Left renal cortex interstitium (tissue), 4 donors: ENCODE measurements around the gene KCTD2. TPM values are rescaled to one million over a fixed set of nuclear protein-coding genes. Genes with fewer than 3 reads are reported as not detected.
"Not testable (repeated sequence)": the region's sequence is repeated elsewhere in the genome, so short reads cannot be mapped to it uniquely, and the experiment has no call there.

Experiments
- DNase-seq, 4 donors: peaks; one replicate each; pipeline ENCODE4 v3.0.0-alpha.2; 2013; ENCODE audit warnings: low read depth in 4 of 4, low spot score in 2 of 4, missing footprints in 1 of 4
- polyA plus RNA-seq, 4 donors: library from polyadenylated mRNA; unstranded; fragments of 120-200 nt; gene quantifications; one replicate each; pipeline ENCODE4 v1.2.1, GENCODE V29; 2013; ENCODE audit not compliant: insufficient read length in 4 of 4

The KCTD2 gene
- polyA plus RNA-seq, 4 donors = 29.7 to 34.6 (median 33.9) TPM

- no peak for DNase-seq
Measured at GRCh38 chr17:75019146-75019545, 27.9 kb upstream of the KCTD2 start.

GRCh38 chr17:75019710-75020109 lies 27.3 kb upstream of the KCTD2 start:
- DNase-seq = no peak

GRCh38 chr17:75020331-75021110 lies 26.5 kb upstream of the KCTD2 start:
- DNase-seq = no peak

GRCh38 chr17:75024686-75025397 lies 22.2 kb upstream of the KCTD2 start:
- DNase-seq = no peak

- DNase-seq = not testable (repeated sequence)
Measured at GRCh38 chr17:75025398-75025734, 21.7 kb upstream of the KCTD2 start.

- not testable (repeated sequence) for DNase-seq
Measured at GRCh38 chr17:75026650-75027049, 20.4 kb upstream of the KCTD2 start.

- DNase-seq = no peak
Measured at GRCh38 chr17:75030161-75030560, 16.9 kb upstream of the KCTD2 start.

GRCh38 chr17:75031972-75032719 lies 14.9 kb upstream of the KCTD2 start:
- DNase-seq = no peak

GRCh38 chr17:75032720-75033280 lies 14.2 kb upstream of the KCTD2 start:
- DNase-seq = no peak

- DNase-seq = peak; percentile 79 to 92 (median 88)
Measured at GRCh38 chr17:75033346-75034235, 13.4 kb upstream of the KCTD2 start.

- peak in 3 of 4 donors; percentile 73 to 89 (median 76) for DNase-seq
Measured at GRCh38 chr17:75034236-75034908, 12.7 kb upstream of the KCTD2 start.

GRCh38 chr17:75036643-75037268 lies 10.3 kb upstream of the KCTD2 start:
- no peak for DNase-seq

GRCh38 chr17:75039238-75039637 lies 7.8 kb upstream of the KCTD2 start:
- DNase-seq = no peak

- no peak for DNase-seq
Measured at GRCh38 chr17:75041656-75042280, 5.3 kb upstream of the KCTD2 start.

- not testable (repeated sequence) for DNase-seq
Measured at GRCh38 chr17:75043789-75044188, 3.2 kb upstream of the KCTD2 start.

GRCh38 chr17:75044716-75045115 lies 2.3 kb upstream of the KCTD2 start:
- no peak for DNase-seq

GRCh38 chr17:75045946-75046406 lies 1.0 kb upstream of the KCTD2 start:
- not testable (repeated sequence) for DNase-seq

- DNase-seq = no peak
Measured at GRCh38 chr17:75047398-75048098, 523 bp downstream of the KCTD2 start.
